HG03575 (cell line): ENCODE results near the gene EDC3.
A peak's percentile ranks its signal among the peaks of the same experiment; 100 is the strongest.
"Not testable (repeated sequence)": the region's sequence is repeated elsewhere in the genome, so short reads cannot be mapped to it uniquely, and the experiment has no call there.

ENCODE experiments used
- ATAC-seq: cut with Tn5 transposase; IDR thresholded peaks from one replicate; pipeline ENCODE4 v1.9.1; 2021; ENCODE audit not compliant: unreplicated experiment, insufficient number of reproducible peaks, low FRiP score; ENCODE audit errors: extremely low read depth

EDC3 gene

DNA sequence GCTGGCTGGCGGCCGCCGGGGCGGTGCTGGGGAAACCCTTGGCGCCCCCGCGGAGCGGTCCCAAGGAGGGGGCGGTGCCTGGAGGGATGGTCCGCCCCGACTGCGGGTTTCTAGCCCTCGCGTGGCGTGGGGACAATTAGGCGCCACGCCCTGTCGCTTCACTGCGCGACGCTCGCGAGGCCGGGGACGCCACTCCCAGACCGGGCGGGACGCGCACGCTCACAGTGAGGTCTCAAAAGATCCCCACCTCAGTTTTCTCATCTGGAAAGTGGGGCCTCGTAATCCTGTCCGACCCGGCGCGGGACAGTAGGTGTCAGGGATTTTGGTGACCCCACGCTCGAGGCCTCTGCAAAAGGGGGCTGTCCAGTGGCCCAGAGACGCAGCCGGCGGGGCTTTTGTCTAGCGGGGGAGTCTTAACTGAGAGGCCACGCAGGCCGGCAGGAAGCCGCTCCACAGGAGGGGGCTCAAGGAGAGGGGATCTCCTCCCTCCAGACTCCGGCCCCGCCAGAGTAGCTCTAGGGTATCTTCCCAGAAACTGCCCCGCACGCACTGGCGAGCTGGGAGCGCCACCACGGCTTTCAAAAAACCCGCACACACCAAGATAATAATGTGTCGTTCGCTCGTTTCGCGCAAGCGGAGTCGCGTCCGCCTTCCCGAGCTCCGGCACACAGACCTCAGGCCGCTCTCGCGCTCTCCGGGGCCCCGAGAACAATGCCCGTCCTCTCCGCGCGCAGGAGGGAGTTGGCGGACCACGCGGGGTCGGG, 80.9 kb downstream of the EDC3 start:
- no peak for ATAC-seq

DNA sequence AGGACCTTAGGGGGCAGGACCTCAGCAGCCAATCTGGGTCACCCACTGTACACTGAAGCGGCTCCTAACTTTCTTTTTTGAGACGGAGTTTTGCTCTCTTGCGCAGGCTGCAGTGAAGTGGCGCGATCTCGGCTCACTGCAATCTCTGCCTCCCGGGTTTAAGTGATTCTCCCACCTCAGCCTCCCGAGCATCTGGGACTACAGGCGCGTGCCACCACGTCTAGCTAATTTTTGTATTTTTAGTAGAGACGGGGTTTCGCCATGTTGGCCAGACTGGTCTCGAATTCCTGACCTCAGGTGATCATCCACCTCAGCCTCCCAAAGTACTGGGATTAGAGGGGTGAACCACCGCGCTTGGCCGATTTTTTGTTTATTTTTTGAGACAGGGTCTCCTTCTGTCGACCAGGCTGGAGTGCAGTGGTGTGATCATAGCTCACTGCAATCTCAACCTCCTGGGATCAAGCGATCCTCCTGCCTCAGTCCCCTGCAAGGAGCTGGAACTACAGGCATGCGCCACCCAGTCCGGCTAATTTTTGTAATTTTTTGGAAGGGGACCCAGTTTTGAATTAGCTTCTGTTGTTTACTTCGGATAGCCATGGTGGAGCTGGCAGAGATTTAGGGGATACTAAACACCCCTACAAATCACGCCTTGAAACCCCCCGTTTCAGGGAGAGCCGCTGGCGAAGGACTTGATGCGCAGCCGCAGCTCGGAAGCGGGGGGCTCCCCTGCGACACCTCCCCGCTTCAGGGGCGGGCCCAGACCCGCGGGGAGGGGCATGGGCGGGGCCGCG, 81.7 kb downstream of the EDC3 start:
- no peak for ATAC-seq

DNA sequence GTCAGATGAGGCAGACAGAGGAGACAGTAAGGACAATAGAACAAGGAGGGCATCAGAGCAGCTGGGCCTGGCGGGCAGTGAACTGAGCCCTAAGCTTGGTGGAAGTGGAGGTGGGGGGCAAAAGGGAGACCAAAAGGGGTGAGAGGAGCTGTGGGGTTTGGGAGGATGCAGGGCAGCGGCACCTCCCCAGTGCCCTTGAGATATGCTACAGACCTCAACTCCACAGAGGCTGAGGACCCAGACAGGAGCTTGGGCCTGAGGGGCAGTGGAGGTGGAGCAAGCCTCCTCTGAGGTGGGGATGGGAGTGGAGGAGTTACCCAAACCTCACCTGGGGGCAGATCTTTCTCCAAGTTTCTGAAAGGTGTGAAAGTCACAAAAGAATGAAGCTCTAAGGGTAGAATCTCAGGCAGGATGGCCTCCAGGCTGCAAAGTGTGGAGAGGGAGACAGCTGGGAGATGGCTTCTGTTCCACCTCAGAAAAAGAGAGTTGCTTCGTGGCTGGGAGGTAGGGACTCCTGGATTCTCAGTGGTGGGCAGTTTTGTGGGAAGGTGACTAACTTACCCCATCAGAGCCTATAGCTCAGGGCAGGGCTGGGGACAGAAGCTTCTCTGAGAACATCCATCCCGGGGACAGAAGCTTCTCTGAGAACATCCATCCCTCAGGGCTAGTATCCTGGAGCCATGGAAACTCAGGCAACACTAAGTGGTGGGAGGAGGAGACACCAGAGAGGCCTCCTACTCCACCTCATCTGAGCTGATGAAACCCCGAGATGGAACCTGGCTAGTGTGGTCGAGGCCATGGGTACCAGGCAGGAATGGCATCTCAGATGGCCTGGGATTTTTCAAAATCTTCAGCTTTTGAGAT, 82.5 kb downstream of the EDC3 start:
- ATAC-seq: no peak

DNA sequence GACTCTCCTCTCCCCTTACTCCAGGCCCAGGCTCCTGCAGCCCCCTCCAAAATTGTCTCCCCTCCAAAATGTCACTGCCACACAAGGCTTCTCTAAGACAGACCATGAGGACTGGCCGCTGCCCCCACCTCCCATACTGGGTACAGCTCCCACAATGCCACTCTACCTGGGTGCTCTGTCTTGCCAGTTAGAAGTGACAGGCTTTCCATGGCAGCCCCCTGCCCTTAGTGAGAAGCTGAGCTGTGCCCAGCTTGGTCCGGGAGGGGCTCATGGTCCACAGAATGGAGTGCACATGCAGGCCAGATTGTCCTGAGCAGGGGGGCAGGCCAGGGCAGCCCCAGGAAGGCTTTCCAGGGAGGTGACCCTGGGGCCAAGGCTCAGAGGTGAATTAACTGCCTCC, 83.1 kb downstream of the EDC3 start:
- no peak for ATAC-seq

DNA sequence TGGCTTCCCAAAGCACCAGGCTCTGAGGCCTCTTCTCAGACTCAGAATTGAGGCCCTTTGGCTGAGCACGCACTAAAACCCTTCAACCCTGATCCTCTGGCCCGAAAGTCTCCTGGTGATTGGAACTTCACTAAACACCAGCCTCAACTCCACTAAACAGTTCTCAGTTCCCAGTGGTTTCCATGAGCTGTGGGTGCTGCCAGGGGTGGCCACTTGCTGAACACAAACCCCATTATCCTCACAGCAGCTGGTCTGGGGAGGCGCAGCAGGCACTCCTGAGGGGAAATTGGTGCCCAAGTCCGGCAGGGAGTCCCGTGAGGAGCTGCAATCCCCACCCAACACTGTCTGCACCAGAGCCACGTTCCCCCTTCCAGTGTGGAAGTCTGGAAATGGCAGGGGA, 84.0 kb downstream of the EDC3 start:
- ATAC-seq: no peak

DNA sequence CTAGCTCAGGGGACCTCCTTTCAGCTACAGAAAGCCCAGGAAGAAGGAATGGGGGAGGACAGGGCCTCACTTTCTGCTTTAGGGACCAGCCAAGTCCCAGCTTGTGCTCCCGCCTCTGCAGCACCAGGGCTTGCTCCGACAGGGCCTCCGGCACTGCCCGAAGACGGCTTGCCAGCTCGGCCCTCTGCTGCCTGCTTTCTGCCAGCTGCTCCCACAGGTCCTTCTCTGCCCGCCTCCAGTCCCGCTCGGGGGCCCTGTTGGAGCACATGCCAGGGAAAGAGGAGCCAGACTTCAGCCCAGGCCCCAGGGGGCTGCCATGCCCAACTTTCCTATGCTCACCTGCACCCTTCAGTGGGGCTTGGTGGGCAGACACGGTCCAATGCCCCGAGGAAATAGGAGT, 84.5 kb downstream of the EDC3 start:
- no peak for ATAC-seq

DNA sequence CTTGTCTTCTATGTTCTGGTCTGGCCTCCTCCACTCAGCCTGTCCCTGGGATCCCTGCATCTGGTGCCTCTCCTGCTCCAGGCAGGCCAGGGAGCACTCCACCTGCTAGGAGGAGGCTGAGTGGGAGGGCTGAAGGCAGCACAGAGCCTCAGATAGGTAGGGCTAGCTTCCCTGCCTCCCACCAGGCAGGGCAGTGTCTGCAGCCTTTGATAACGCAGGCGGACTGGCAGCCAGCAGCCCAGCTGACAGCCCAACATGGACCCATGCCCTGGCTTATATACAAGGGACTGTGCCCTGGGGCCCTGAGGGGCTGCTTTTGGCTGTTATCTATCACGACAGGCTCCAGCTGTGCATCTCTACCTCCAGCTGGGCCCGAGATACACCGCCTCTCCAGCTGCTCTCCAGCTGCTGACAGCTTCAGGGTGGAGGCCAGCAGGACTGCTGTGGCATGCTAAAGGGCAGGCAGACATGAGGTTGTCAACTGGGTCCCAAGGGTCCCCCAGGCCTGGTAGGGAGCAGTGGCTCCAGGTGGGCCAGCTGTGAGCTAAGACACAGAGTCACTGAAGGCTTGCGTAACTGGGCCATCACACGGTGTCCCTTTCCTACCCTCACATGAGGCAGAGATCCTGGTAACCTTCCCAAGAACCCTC, 85.4 kb downstream of the EDC3 start:
- no peak for ATAC-seq

DNA sequence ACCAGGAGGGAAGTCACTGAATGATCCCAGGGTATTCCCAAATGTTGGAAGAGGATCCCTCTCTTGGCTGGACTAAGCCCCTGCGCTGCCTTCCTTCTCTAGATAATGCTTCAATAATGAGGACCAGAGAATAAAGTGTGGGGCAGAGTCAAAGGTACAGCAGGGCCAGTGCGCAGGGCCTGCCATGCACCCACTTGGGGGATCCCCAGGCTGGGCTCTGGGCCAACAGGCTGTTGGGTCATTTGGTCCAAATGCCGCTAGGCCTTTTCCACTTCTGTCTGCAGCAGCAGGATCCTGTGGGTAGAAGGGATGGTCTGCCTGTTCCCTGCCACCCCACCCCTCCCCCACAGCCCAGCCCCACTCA, 85.9 kb downstream of the EDC3 start:
- ATAC-seq: no peak

DNA sequence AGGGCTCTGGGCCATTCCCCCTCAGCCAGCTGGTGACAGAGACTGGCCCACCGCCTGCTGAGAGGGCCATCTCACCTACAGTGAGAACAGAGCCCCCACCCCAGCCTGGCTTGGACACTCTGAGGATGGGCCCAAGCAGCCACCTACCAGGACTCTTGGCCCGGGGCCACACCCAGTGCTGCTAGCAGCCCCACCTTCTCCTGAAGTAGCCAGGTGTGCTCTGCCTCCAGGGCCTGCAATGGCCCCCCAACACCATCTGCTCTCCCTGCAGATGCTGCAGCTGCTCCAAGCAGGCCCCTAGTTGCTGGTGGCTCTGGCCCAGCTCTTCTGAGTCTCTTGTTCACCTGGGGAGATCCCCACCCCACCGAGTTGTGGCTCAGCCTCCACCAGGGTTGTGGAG, 87.0 kb downstream of the EDC3 start:
- no peak for ATAC-seq

DNA sequence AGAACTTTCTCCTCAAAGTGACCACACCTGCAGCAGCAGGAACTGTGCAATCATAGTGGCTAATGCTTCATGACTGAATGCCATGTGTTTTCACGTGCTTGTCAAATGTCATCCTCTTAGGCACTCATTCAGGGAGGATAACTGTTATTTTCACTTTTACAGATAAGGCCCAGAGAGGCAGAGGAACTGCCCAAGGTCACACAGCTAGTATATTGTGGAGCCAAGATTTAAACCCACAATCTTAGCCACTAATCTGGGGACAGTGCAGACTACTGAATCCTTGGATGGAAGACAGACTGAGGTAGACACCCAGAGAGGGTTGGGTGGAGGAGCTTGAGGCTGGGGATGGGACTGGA, 90.1 kb downstream of the EDC3 start:
- no peak for ATAC-seq

DNA sequence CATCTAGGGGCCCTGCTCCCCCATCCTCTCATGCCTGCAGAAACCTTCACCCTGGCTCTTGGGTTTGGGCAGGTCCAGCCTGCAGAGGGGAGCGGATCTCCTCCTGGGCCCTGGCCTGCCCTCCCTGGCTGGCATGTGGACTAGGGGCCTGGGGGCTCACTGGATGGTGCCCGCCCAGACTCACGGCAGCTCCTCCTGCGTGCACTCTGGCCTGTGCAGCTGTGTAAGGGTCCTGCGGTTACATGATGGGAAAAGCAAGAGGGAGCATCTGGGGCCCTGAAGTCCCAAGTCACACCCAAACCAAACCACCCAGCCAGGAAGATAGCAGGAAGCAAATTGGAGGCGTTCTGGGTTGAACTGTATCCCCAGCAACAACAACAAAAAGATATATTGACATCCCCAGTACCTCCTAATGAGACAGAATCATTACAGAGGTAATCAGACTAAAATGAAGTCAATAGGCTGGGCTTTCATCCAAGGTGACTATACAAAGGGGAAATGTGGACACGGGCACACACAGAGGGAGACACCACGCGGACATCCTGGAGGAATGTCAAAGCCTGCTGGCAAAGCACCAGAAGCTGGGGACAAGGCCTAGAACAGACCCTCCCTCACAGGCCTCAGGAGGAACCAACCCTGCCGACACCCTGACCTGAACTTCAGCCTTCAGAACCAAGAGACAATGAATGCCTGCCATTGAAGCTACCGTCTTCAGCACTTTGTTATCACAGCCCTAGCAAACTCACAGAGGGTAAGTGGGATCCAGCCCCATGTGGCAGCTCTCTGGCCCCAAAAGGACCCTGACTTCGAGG, 90.6 kb downstream of the EDC3 start:
- ATAC-seq: no peak

DNA sequence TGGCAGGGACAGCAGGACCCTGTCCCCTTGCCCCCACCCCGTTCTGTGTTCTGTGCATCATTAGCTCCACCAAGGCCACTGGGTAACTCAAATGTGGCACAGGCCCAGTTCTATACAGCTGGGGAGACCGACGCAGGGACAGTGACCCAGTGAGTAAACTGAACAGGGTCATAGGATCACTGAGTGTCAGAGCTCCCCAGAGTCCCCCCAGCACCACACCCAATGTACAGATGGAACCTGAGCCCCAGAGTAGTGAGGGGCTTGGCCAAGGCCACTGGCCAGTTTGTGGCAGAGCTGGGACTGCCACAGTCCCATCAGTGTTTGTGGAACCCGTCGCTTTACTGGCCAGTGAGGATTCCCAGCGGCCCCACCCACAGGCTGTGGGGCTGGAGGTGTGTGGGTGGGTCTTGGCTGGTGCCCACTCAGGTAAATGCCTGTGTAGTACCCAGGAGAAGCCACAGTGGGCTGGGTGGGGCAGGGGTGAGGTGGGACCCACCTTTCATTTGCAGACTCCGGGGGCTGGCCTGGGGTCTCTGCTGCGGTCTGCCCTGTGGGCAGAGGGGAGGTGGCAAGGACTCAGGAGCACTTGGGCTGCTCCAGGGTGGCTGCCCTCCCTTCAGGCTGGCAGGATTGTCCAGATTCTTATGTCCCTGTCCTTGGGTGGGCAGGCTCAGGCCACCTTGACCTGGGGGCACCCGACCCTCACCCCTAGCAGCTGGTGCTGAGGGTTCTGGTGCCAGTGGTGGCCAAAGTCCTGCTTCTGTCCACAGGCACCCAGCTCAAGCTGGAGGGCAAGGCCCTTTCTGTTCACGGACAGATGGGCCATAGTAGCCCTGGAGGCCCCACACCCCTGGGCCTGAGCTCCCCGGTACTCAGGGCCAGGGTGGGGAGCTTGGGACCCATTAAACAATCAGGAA, 91.8 kb downstream of the EDC3 start:
- no peak for ATAC-seq

DNA sequence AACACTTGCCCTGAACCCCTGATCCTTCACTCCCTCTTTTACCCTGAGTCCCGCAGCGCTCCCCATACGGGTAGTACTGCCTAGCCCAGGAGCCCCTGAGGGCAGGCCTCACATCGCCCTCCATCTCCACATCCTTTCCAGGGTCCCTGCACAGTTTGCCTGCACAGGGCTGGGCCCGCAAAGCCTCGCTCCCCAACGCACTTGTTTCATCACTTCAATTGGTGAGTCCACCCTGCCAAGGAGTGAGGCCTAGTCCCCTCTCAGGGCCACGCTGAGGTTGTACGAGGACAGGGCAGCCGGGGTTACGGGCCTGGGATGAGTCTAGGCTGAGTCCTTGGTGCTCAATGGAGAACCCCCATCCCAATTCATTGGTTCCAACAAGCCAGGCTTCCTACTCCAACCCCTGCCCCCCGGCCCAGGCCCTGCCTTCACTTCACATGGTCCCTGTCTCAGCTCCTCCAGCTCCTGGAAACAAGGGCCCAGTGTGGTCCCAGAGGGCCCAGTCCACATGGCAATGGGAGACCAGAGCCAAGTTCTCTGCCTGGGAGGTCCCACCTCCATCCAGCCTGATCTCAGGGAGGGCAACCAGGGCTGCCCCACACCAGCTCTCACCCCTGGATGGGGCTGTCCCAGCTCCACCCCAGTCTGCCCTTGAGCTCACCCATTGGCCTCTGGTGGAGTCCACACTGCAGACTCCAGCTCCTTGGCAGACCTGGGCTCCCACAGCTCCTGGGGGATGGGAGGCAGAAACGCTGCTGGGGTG, 92.6 kb downstream of the EDC3 start:
- no peak for ATAC-seq

DNA sequence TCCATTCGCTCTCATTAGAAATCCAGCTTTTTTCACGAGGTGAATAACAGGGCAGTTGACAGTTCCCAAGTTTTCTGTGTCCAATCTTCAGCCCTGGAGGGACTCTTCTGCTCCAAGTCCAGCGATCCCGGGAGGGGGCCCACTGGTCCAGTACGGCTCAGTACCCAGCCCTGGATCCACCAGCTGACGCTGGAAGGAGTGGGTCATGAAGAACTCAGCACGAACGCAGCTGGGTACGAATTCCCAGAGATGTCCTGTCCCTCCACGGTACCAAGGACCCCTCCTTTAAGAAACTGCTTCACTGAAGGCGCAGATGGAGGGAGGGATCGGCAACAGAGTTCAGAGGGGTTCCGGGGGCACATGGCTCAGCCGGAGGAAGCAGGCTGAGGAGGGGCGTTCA, 96.7 kb downstream of the EDC3 start:
- no peak for ATAC-seq

DNA sequence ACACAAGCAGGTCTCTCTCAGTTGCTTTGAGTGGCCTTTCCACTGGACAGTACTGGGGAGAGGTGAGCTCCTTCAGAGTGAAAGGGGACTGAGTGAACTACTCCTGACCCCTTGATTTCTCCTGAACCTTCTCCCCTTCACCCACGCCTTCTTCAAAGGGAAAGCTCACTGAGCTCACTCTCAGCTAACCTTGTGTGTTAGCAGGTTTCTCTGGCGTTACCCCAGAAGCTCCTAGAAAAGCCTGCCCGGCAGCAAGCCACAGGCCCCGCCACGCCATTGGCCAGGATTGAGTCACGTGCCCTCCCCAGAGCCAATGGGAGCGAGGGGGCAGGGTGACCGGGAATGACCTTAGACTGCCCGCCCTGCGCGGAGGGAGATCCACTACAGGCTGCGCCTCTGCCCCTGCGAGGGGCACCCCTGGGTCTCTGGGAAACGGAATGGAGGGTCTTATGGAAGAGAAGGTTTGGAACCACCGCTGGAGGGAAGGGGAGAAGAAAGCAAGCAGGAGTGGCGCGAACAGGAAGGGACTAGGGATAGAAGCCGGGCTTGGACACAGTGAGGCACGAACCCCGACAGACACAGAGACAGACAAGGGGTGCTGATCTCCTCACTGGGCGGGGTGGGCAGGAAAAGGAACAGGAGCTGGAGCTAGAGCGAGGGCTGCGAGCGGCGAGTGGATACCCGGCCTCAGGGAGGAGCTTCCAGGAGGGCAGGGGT, 97.5 kb downstream of the EDC3 start:
- ATAC-seq: peak; percentile 44

DNA sequence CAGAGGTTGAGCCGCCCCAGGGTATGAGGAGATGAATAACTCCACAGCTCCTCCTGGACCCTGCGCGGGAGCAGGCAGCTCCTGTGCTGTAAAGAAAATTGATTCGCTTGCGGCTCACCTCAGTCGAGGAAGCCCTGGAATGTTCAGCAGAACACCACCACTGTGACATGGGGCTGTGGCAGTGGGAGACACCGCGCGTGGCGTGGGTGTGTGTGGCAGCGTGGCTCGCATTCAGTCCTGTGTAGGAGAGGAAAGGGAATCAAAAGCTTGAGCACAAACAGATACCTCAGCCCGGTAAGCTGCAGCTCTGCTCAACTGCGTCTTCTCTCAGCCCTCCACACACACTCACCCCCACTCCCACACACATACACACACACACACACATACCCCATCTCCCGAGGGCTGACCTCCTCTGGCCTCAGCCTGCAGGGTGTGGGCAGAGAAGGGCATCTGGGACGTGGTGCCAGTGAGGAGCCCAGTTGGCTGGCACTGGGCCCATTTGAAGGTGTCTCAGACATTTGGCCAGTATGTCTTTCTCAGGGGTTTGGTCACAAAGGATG, 98.6 kb downstream of the EDC3 start:
- not testable (repeated sequence) for ATAC-seq
